GM23338 (cell line): ENCODE measurements around the gene PLGLB2.
"Not testable (repeated sequence)": the region's sequence is repeated elsewhere in the genome, so short reads cannot be mapped to it uniquely, and the experiment has no call there.

Source experiments
- CREB1 ChIP-seq: fragments of 250-450 bp; sonication (Bioruptor Pico); IDR thresholded peaks from 2 replicates; pipeline ENCODE4 v1.5.0; 2020; ENCODE audit warnings: low read depth, mild to moderate bottlenecking, moderate library complexity
- CTCF ChIP-seq, 2 experiments: fragments of 200-600 bp in 1 of 2; sonication (generic) in 1 of 2; conservative IDR thresholded peaks; 2 replicates each; pipeline versions ENCODE4 v1.5.1 to v1.6.1; 2016 to 2017; ENCODE audit warnings: antibody characterized with exemption in 2 of 2, low read depth in 2 of 2, mild to moderate bottlenecking in 2 of 2, moderate library complexity in 1 of 2
- EZH2 ChIP-seq: fragments of 200-600 bp; sonication (generic); IDR thresholded peaks from one replicate; pipeline ENCODE4 v1.8.0; 2017; ENCODE audit warnings: antibody characterized with exemption, mild to moderate bottlenecking, low read depth; ENCODE audit not compliant: unreplicated experiment
- EZH2phosphoT487 ChIP-seq: fragments of 200-600 bp; sonication (generic); IDR thresholded peaks from one replicate; pipeline ENCODE4 v1.8.1; 2018; ENCODE audit warnings: antibody characterized with exemption; ENCODE audit not compliant: unreplicated experiment
- POLR2AphosphoS5 ChIP-seq: IDR thresholded peaks from 2 replicates; pipeline ENCODE4 v1.6.1; 2016; ENCODE audit warnings: antibody characterized with exemption, low read depth
- REST ChIP-seq: IDR thresholded peaks from one replicate; pipeline ENCODE4 v1.6.1; 2018; ENCODE audit warnings: antibody characterized with exemption; ENCODE audit not compliant: unreplicated experiment
- STAT1 ChIP-seq: IDR thresholded peaks from one replicate; pipeline ENCODE4 v1.6.1; 2016; ENCODE audit warnings: antibody characterized with exemption; ENCODE audit not compliant: unreplicated experiment
- ZNF114 ChIP-seq: fragments of 250-450 bp; sonication (Bioruptor Pico); IDR thresholded peaks from 2 replicates; pipeline ENCODE4 v1.5.0; 2020; ENCODE audit warnings: mild to moderate bottlenecking, moderate library complexity

DNA sequence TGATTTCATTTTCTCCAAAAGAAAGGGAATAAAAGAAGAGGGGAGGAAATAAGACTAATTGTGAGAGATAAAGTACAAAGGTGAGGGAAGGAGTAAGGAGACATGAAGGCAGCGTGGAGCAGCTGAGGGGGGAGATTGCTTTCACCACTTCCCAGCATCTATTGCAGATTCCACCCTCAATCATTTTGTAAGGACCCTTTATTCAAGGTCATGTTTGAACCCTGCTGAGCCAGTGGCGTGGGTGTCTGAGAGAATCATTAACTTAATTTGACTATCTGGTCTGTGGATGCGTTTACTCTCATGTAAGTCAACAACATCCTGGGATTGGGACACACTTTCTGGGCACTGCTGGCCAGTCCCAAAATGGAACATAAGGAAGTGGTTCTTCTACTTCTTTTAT, at the start of gene PLGLB2:
- TF ChIP-seq EZH2; CTCF (conservative IDR thresholded peaks at IDR 0.05; ENCODE audit: low read depth in 2 of 2); POLR2AphosphoS5; CREB1 (CRISPR knock-in tag); EZH2phosphoT487; REST; STAT1; ZNF114 (CRISPR knock-in tag): not testable (repeated sequence)
